Smooth muscle cell (in vitro differentiated cells): ENCODE data around the gene CSNK1A1. TPM values are rescaled to one million over a fixed set of nuclear protein-coding genes. Genes with fewer than 3 reads are reported as not detected.
A peak's percentile ranks its signal among the peaks of the same experiment; 100 is the strongest.

ENCODE experiments used
- DNase-seq: peaks from one replicate; lab custom pipeline; 2025; ENCODE audit not compliant: unreplicated experiment; lab: John Stamatoyannopoulos, UW
- H2AFZ ChIP-seq: fragments of 200-600 bp; sonication (generic); 2 replicates; pipeline ENCODE4 v1.6.0; 2016; ENCODE audit warnings: antibody characterized with exemption, low read depth, mild to moderate bottlenecking
- H3F3A ChIP-seq: fragments of 200-600 bp; sonication (generic); 2 replicates; pipeline ENCODE4 v1.6.0; 2017; ENCODE audit warnings: antibody characterized with exemption, low read depth
- H3K27ac ChIP-seq: fragments of 200-600 bp; sonication (generic); 2 replicates; pipeline ENCODE4 v1.5.1; 2016; ENCODE audit warnings: low read depth, mild to moderate bottlenecking
- H3K27me3 ChIP-seq: fragments of 200-600 bp; sonication (generic); 2 replicates; pipeline ENCODE4 v1.6.1; 2016; ENCODE audit warnings: low read depth, mild to moderate bottlenecking
- H3K36me3 ChIP-seq: fragments of 200-600 bp; sonication (generic); 2 replicates; pipeline ENCODE4 v1.5.1; 2016; ENCODE audit warnings: low read depth
- H3K4me1 ChIP-seq: fragments of 200-600 bp; sonication (generic); 2 replicates; pipeline ENCODE4 v1.5.1; 2016; ENCODE audit warnings: low read depth
- H3K4me2 ChIP-seq: fragments of 200-600 bp; sonication (generic); 2 replicates; pipeline ENCODE4 v1.6.0; 2016; ENCODE audit warnings: mild to moderate bottlenecking
- H3K4me3 ChIP-seq: fragments of 200-600 bp; sonication (generic); 2 replicates; pipeline ENCODE4 v1.5.1; 2016; ENCODE audit warnings: mild to moderate bottlenecking
- H3K79me2 ChIP-seq: fragments of 200-600 bp; sonication (generic); 2 replicates; pipeline ENCODE4 v1.6.0; 2016; ENCODE audit warnings: low read depth, mild to moderate bottlenecking
- H3K9ac ChIP-seq: fragments of 200-600 bp; sonication (generic); 2 replicates; pipeline ENCODE4 v1.6.0; 2016; ENCODE audit warnings: low read depth
- H3K9me3 ChIP-seq: fragments of 200-600 bp; sonication (generic); replicated peaks from 2 replicates; pipeline ENCODE4 v1.5.1; 2016; ENCODE audit warnings: low read depth
- H4K20me1 ChIP-seq: fragments of 200-600 bp; sonication (generic); 2 replicates; pipeline ENCODE4 v1.6.0; 2016; ENCODE audit warnings: low read depth
- WGBS: methylation state at CpG from one replicate; pipeline ENCODE4 v1.1.7; 2016; ENCODE audit warnings: low lambda C conversion rate; 5-methylcytosine and 5-hydroxymethylcytosine counted together
- polyA plus RNA-seq: library from polyadenylated mRNA; unstranded; fragments of >200 nt; fragmentation: Nextera tagmentation; extraction: Ambion mirVana; gene quantifications from 2 replicates; pipeline ENCODE4 v1.2.1, GENCODE V29; 2016
- total RNA-seq: library from RNA; depleted of rRNA; stranded (reverse); fragments of >200 nt; gene quantifications from 2 replicates; pipeline ENCODE4 v1.2.3, GENCODE V29; 2014
- TF ChIP-seq, protein P1 (sequence below): fragments of 200-600 bp; sonication (generic); IDR thresholded peaks from 2 replicates; pipeline ENCODE4 v1.5.1; 2017; ENCODE audit warnings: borderline replicate concordance, mild to moderate bottlenecking, antibody characterized with exemption; ENCODE audit not compliant: insufficient read depth, poor library complexity, severe bottlenecking

CSNK1A1 gene
- total and polyA plus RNA-seq, 2 experiments from 2014 or later = 129 to 294 TPM

DNA sequence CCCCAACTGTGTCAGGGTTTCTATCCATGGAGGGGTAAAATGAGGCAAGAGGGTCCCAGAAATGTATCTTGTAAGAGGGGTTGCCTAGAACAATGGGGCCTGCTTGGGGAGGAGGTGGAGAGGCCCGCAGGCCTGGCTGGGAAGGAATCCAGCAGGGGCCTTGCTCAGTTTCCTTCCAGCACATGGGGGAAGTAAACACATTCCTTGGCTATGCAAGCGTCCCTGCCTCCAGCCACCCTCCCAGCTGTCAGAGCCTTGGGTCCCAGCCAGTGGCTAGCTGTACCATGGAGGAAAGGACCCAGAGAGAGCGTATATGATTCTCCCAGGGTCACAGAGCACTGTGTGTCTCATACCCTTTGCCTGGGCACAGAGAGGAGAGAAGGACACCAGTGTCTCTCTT is 101.0 kb downstream of the CSNK1A1 start:
- Histone ChIP-seq H2AFZ (no peak overlapping the region), H4K20me1 (no peaks in the 10 kb centered on the region), H3K9me3 (no peaks in the 10 kb centered on the region), H3K9ac (no peak overlapping the region), H3F3A (peaks cover 37% of the 10 kb centered on the region), H3K4me2 (no peak overlapping the region), H3K4me3 (no peak overlapping the region), H3K36me3 (no peaks in the 10 kb centered on the region), H3K4me1 (peaks cover 18% of the 10 kb centered on the region), H3K27me3 (no peaks in the 10 kb centered on the region), H3K79me2 (no peaks in the 10 kb centered on the region), H3K27ac (no peak overlapping the region)
- no peak for DNase-seq
- TF ChIP-seq, protein P1, sequence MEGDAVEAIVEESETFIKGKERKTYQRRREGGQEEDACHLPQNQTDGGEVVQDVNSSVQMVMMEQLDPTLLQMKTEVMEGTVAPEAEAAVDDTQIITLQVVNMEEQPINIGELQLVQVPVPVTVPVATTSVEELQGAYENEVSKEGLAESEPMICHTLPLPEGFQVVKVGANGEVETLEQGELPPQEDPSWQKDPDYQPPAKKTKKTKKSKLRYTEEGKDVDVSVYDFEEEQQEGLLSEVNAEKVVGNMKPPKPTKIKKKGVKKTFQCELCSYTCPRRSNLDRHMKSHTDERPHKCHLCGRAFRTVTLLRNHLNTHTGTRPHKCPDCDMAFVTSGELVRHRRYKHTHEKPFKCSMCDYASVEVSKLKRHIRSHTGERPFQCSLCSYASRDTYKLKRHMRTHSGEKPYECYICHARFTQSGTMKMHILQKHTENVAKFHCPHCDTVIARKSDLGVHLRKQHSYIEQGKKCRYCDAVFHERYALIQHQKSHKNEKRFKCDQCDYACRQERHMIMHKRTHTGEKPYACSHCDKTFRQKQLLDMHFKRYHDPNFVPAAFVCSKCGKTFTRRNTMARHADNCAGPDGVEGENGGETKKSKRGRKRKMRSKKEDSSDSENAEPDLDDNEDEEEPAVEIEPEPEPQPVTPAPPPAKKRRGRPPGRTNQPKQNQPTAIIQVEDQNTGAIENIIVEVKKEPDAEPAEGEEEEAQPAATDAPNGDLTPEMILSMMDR = no peak
- WGBS = 57% methylated on average over 3 of the region's 3 CpGs

DNA sequence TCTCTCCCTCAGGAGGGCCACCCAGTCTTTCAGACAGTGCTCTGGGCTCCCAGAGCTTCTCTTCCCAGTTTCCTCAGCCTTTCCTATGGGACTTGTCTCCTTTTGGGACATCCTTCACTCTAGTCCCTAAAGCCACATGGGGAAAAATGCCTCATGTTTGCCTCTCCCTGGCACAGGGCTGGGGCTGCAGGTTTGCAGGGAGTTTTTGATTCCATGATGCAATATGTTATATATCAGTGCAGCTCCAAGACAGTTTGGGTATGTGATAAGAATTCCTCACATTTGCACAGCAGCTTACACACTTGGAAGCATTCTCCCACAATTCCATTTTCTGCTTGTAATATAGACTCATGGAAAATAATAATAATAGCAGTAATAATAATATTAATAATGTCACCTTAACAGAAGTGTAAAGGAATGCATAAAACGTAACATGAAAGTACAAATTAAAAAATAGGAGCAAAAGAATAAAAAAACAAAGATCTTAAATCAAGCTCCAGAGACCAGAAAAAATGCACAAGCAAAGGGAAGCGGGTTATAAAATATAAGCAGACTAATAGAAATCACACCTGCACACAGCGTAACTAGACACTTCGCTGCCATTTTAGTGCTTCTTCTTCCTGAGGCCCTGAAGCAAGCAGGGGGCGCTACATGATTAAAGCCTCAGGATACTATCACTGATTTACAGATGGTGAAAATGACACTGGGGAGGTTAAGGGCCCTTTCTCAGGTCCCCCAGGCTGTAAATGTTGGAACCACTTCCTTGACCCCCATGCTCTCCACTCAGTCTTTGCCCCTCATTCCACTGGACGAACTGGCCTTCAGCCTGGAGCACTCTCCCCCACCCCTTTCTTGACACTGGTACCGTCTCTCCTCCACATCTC is 102.2 kb downstream of the CSNK1A1 start:
- Histone ChIP-seq H3K9me3 (no peaks in the 10 kb centered on the region), H4K20me1 (no peaks in the 10 kb centered on the region), H2AFZ (no peak overlapping the region), H3K27me3 (no peaks in the 10 kb centered on the region), H3F3A (peaks cover 37% of the 10 kb centered on the region), H3K79me2 (no peaks in the 10 kb centered on the region), H3K27ac (peak overlapping the region; percentile 94), H3K36me3 (no peaks in the 10 kb centered on the region), H3K4me3 (no peak overlapping the region), H3K9ac (no peak overlapping the region), H3K4me1 (peaks cover 22% of the 10 kb centered on the region), H3K4me2 (no peak overlapping the region)
- WGBS = 80% methylated on average over 7 of the region's 7 CpGs
- TF ChIP-seq, protein P1 = peak; percentile 35
- DNase-seq = no peak

DNA sequence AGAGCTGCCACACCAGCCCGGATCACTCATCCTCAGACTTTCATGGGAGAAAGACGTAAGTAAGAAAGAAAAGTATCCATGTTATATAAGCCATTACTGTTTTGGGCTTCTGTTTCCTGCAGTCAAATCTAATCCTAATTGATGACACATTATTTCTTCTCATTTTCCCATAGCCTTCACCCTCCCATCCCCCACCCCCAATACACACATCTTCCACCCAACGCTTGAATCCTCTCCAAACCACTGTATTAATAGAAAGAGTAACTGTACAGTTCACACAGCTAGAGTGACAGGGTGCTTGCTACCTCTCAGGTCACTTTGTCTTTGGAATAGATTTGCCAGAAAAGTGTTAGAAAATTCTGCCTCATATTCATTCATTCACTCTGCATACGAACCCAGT is 102.8 kb downstream of the CSNK1A1 start:
- WGBS = 70% methylated on average over 4 of the region's 4 CpGs
- Histone ChIP-seq H4K20me1 (no peaks in the 10 kb centered on the region), H3K27ac (peak overlapping the region; percentile 94), H3K9ac (no peak overlapping the region), H3K79me2 (no peaks in the 10 kb centered on the region), H3K4me1 (peaks cover 22% of the 10 kb centered on the region), H3K9me3 (no peaks in the 10 kb centered on the region), H3F3A (peaks cover 31% of the 10 kb centered on the region), H2AFZ (no peak overlapping the region), H3K27me3 (no peaks in the 10 kb centered on the region), H3K4me2 (no peak overlapping the region), H3K36me3 (no peaks in the 10 kb centered on the region), H3K4me3 (no peak overlapping the region)
- TF ChIP-seq, protein P1 = no peak
- no peak for DNase-seq
